ENCODE results near the gene HOXD11.

Gene HOXD11

GRCh38 chr2:176151442-176152287 lies 44.6 kb downstream of the HOXD11 start, which contains the start of gene HOXD4:
TSS of gene HOXD4 (plus strand) at chr2:176151550. CDS start at chr2:176151634, 84 bp downstream.
- peaks cover 97% of the 10 kb centered on the region for H3K27me3 Mint-ChIP-seq
- no peak within 1 kb of the TSS for H3K27ac Mint-ChIP-seq
- intact Hi-C loops (cut with micrococcal nuclease): no loop called here
- no peak within 1 kb of the TSS for H3K4me3 Mint-ChIP-seq
- H3K9me3 Mint-ChIP-seq: no peaks in the 10 kb centered on the region
- no peaks in the 10 kb centered on the region for H3K4me1 Mint-ChIP-seq (ENCODE audit: low read depth)
- no peaks in the 10 kb centered on the region for H3K36me3 Mint-ChIP-seq (ENCODE audit: low read depth)

- no peaks in the 10 kb centered on the region for H3K36me3 Mint-ChIP-seq (ENCODE audit: low read depth)
- intact Hi-C loops (cut with micrococcal nuclease): no loop called here
- no peak overlapping the region for H3K27ac Mint-ChIP-seq
- no peak overlapping the region for H3K4me3 Mint-ChIP-seq
- H3K9me3 Mint-ChIP-seq: no peaks in the 10 kb centered on the region
- H3K27me3 Mint-ChIP-seq: peaks cover 94% of the 10 kb centered on the region
- H3K4me1 Mint-ChIP-seq (ENCODE audit: low read depth): peaks cover 4% of the 10 kb centered on the region
Measured at GRCh38 chr2:176152350-176153181, 45.5 kb downstream of the HOXD11 start.

- peaks cover 5% of the 10 kb centered on the region for H3K4me1 Mint-ChIP-seq (ENCODE audit: low read depth)
- intact Hi-C loops (cut with micrococcal nuclease): no loop called here
- no peaks in the 10 kb centered on the region for H3K9me3 Mint-ChIP-seq
- H3K4me3 Mint-ChIP-seq: no peak overlapping the region
- H3K27ac Mint-ChIP-seq: no peak overlapping the region
- H3K36me3 Mint-ChIP-seq (ENCODE audit: low read depth): no peaks in the 10 kb centered on the region
- H3K27me3 Mint-ChIP-seq: peaks cover 95% of the 10 kb centered on the region
Measured at GRCh38 chr2:176154576-176155252, 47.6 kb downstream of the HOXD11 start.

- intact Hi-C loops (cut with micrococcal nuclease): no loop called here
- Mint-ChIP-seq H3K27me3 (peaks cover 95% of the 10 kb centered on the region), H3K4me1 (ENCODE audit: low read depth) (peaks cover 5% of the 10 kb centered on the region), H3K4me3 (no peak overlapping the region), H3K36me3 (ENCODE audit: low read depth) (no peaks in the 10 kb centered on the region), H3K27ac (no peak overlapping the region), H3K9me3 (no peaks in the 10 kb centered on the region)
Measured at GRCh38 chr2:176155356-176156044, 48.4 kb downstream of the HOXD11 start.

DNA sequence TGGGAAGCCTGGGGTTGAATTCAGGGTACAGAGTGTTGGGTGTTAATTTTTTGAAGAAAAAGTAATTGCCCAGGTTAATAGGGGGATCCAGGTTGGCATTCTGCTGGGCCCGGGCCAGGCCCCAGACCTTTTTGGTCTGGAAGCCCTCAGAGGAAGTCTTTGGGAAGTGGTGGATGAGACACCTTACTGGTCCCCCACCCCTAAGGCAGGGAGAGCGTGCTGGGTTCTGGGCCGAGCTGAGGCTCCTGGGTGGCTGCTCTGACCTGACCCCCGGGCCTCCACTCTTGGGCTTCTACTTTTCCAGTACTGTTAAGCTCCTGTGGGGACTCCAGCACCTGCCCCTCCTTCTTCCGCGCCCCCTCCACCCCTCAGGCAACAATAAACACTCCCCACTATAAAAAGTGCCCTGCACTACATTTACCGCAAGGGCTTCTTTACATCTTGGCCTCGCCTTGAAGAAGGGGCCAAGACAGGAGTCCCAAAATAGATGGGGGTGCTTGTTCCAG lies 49.3 kb downstream of the HOXD11 start:
- intact Hi-C loops (cut with micrococcal nuclease): no loop called here
- peaks cover 95% of the 10 kb centered on the region for H3K27me3 Mint-ChIP-seq
- peaks cover 5% of the 10 kb centered on the region for H3K4me1 Mint-ChIP-seq (ENCODE audit: low read depth)
- no peak overlapping the region for H3K27ac Mint-ChIP-seq
- no peak overlapping the region for H3K4me3 Mint-ChIP-seq
- no peaks in the 10 kb centered on the region for H3K36me3 Mint-ChIP-seq (ENCODE audit: low read depth)
- H3K9me3 Mint-ChIP-seq: no peaks in the 10 kb centered on the region

DNA sequence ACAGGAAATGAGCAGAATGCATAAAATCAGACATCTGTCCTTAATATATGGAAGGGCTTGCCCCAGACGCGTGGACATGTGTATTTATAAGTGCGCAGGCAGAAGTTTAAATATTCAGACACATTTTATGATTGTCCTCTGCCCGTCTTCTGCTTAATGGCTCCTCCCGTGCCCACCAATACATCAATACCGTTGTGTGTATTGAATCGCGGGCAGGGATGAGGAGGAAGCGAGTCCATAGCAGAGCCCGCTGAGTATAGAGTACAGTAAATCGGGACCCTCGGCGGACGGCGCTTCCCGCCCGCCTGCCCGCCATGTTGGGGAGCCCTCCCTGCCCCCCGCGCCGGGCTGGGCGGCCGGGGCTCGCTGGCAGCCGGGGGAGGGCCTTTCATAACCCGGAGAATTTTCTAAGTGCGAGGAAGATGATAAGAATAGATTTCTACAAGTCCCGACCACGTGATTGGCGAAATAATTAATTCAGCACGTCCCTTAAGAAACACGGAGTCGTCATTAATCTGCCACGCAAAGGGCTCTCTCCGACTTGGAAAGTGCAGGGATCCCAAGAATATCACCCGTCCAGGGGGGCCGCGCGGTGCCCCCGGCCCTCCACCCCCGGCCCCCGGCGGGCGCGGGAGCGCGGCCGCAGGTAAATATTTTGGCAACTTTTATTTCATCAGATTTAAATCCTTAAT lies 49.9 kb downstream of the HOXD11 start, which contains the start of gene HOXD3:
TSS of gene HOXD3 (plus strand) at position 501 of the 692 bp plus-strand sequence. CDS start 11,808 bp downstream, outside the sequence.
- Mint-ChIP-seq H3K4me3 (no peak within 1 kb of the TSS), H3K36me3 (ENCODE audit: low read depth) (no peaks in the 10 kb centered on the region), H3K27me3 (peaks cover 95% of the 10 kb centered on the region), H3K4me1 (ENCODE audit: low read depth) (peaks cover 5% of the 10 kb centered on the region), H3K9me3 (no peaks in the 10 kb centered on the region), H3K27ac (no peak within 1 kb of the TSS)
- intact Hi-C loops (cut with micrococcal nuclease): no loop called here

DNA sequence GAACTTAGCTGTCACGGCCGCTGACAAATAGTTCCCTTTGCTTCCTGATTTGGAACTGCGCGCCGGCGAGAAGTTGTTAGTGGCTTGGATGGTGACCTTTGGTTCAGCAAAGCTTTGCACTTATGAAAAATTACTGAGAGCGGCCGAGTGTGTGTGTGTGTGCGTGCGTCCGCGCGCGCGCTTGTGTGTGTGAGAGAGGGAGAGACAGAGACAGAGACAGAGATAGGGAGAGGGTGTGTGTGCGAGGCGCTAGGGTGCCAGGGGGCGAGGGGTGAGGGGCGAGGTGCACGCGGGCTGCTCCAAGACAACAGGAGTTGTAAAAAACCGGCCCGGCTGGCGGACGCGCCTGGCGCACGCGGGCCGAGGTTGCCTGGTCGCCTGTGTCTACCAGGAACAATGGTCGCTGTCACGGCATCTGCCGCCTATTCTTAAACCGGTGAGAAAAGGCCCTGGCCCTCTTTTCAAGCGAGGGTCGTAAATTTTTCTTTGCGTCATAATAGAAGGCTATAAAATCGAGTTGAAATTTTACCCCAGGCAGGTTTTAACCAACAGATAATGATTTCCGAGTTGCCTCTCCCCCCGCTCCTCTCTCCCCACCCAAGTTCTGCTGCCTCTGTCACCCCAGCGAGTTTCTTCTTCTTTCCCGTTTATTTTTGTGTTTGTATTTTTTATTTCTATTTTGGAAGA lies 50.6 kb downstream of the HOXD11 start:
- intact Hi-C loops (cut with micrococcal nuclease): no loop called here
- H3K9me3 Mint-ChIP-seq: no peaks in the 10 kb centered on the region
- H3K4me1 Mint-ChIP-seq (ENCODE audit: low read depth): peaks cover 5% of the 10 kb centered on the region
- H3K4me3 Mint-ChIP-seq: no peak overlapping the region
- H3K27me3 Mint-ChIP-seq: peaks cover 95% of the 10 kb centered on the region
- no peak overlapping the region for H3K27ac Mint-ChIP-seq
- H3K36me3 Mint-ChIP-seq (ENCODE audit: low read depth): no peaks in the 10 kb centered on the region

GRCh38 chr2:176158186-176158591 lies 51.1 kb downstream of the HOXD11 start:
- Mint-ChIP-seq H3K27me3 (peaks cover 95% of the 10 kb centered on the region), H3K4me1 (ENCODE audit: low read depth) (peaks cover 5% of the 10 kb centered on the region), H3K36me3 (ENCODE audit: low read depth) (no peaks in the 10 kb centered on the region), H3K27ac (no peak overlapping the region), H3K4me3 (no peak overlapping the region), H3K9me3 (no peaks in the 10 kb centered on the region)
- intact Hi-C loops (cut with micrococcal nuclease): no loop called here

DNA sequence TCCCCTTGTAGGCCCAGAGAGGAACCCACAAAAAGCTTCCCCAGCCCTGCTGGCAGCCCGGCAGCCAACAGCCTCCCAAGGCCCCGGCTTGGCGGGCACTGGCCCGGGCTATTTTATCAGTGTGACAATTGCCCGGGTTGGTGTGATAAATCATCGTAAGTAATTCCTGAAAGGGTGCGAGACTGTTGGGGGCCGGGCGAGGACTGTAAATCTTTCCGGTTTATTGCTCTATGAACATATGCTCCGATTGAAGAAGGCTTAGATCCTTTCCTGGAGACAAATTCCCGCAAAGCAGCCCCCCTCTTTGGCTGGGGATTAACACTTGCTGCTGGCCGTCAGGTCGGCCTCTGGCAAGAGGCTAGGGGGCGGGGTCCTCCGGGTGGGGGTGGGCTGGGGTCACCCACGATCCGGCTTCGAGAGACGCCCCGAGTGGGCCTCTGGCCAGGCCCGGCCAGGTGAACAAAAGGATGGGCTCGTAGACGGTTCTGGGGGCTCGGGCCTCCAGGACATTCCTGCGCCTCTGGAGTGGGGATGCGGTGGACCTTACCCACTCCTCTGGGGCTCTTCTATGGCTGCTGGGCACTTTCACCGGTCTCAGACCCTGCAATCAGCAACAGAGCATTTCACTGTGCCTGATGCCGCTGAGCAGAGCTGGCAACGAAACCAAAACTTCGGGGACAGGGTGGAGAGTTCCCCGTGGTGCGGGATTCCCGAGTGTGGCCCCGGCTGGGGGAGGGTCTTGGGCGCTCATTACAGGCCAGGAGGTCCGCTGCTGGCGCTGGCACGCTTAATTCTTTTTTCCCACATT lies 52.0 kb downstream of the HOXD11 start:
- no peaks in the 10 kb centered on the region for H3K9me3 Mint-ChIP-seq
- H3K27me3 Mint-ChIP-seq: peaks cover 96% of the 10 kb centered on the region
- H3K4me3 Mint-ChIP-seq: no peak overlapping the region
- no peaks in the 10 kb centered on the region for H3K36me3 Mint-ChIP-seq (ENCODE audit: low read depth)
- peaks cover 5% of the 10 kb centered on the region for H3K4me1 Mint-ChIP-seq (ENCODE audit: low read depth)
- H3K27ac Mint-ChIP-seq: no peak overlapping the region
- intact Hi-C loops (cut with micrococcal nuclease): no loop called here

All from dendritic cell treated with granulocyte-macrophage colony-stimulating factor and Interleukin-4, amounts not matched to agents 40 ng/mL and 50 ng/mL, for 4 days (primary cell).